NCI-H345 treated with DMSO at 0.1 percent for 48 hours (cell line): Measurements from ENCODE around the gene PTTG1IP.

Experiments used
- DNase-seq: peaks from one replicate; lab custom pipeline; 2025; ENCODE audit not compliant: unreplicated experiment; lab: John Stamatoyannopoulos, UW

The PTTG1IP gene

GRCh38 chr21:44910229-44911067 lies 37.0 kb upstream of the PTTG1IP start:
- no peak for DNase-seq

GRCh38 chr21:44909719-44910118 lies 36.2 kb upstream of the PTTG1IP start:
- DNase-seq = no peak

- DNase-seq = no peak
These were observed 35.4 kb upstream of the PTTG1IP start for GRCh38 chr21:44908908-44909307.

- DNase-seq = no peak
These were observed 34.7 kb upstream of the PTTG1IP start for GRCh38 chr21:44907966-44908895.

- no peak for DNase-seq
These were observed 33.9 kb upstream of the PTTG1IP start for GRCh38 chr21:44907225-44907965.

- no peak for DNase-seq
These were observed 32.2 kb upstream of the PTTG1IP start for GRCh38 chr21:44905728-44906090.

GRCh38 chr21:44905016-44905727 lies 31.7 kb upstream of the PTTG1IP start:
- no peak for DNase-seq

GRCh38 chr21:44904141-44904923 lies 30.8 kb upstream of the PTTG1IP start:
- DNase-seq = no peak

GRCh38 chr21:44903689-44904088 lies 30.2 kb upstream of the PTTG1IP start:
- DNase-seq = no peak

- DNase-seq = no peak
These were observed 29.7 kb upstream of the PTTG1IP start for GRCh38 chr21:44903050-44903685.

GRCh38 chr21:44902268-44903049 lies 29.0 kb upstream of the PTTG1IP start:
- no peak for DNase-seq

- DNase-seq = no peak
These were observed 28.0 kb upstream of the PTTG1IP start for GRCh38 chr21:44901391-44902074.

- DNase-seq = no peak
These were observed 27.2 kb upstream of the PTTG1IP start for GRCh38 chr21:44900559-44901251.

- DNase-seq = no peak
These were observed 26.5 kb upstream of the PTTG1IP start for GRCh38 chr21:44899768-44900558.

- DNase-seq = no peak
These were observed 25.6 kb upstream of the PTTG1IP start for GRCh38 chr21:44898851-44899767.
